ENCODE results near the gene PTP4A1. TPM values are rescaled to one million over a fixed set of nuclear protein-coding genes. Genes with fewer than 3 reads are reported as not detected.

Gene PTP4A1
- total and polyA plus RNA-seq, 2 of the 4 experiments (the other 2 are of a cell fraction) = 31.2 to 53.1 TPM

GRCh38 chr6:63525186-63525878 is 46.9 kb upstream of the PTP4A1 start:
- Histone ChIP-seq H4K20me1 (ENCODE audit: insufficient read depth, low read length) (0 out of 2 replicates have a peak, but pooled peaks cover 3% of the 10 kb centered on the region), H3K56ac (ENCODE audit: extremely low read depth, insufficient read depth, low read length) (no peak overlapping the region), H2BK20ac (ENCODE audit: low read depth, low read length) (no peak overlapping the region), H3K23ac (ENCODE audit: low read depth, low read length) (no peak overlapping the region), H4K91ac (ENCODE audit: insufficient read depth, low read depth, low read length) (no peak overlapping the region; the same call in 1 of the 2 replicates), H2AFZ (replicated peaks; ENCODE audit: low read length, poor library complexity) (no peak overlapping the region), H2BK15ac (ENCODE audit: low read depth, low read length) (no peak overlapping the region; the same call in 2 of the 3 replicates), H3K27ac (ENCODE audit: insufficient read depth, low read length) (no peak overlapping the region), H3K9me1 (ENCODE audit: insufficient read depth, low read length) (peaks cover 2% of the 10 kb centered on the region; the same call in 1 of the 2 replicates), H2BK120ac (ENCODE audit: low read depth, low read length) (no peak overlapping the region), H3K18ac (ENCODE audit: low read depth, low read length) (no peak overlapping the region), H3K79me1 (ENCODE audit: low read depth in 1 of 2, low read length in 2 of 2) (no peaks in the 10 kb centered on the region), H3K4me3 (ENCODE audit: insufficient read depth, low read depth, low read length) (no peak overlapping the region), H3K4ac (ENCODE audit: low read depth, low read length) (no peak overlapping the region), H2BK5ac (ENCODE audit: low read depth, low read length, poor library complexity, severe bottlenecking) (no peak overlapping the region), H4K8ac (ENCODE audit: low read depth in 2 of 2, low read length in 2 of 2) (no peak overlapping the region), H2AK9ac (replicated peaks; ENCODE audit: low read depth, low read length, poor library complexity) (no peak overlapping the region), H3K4me2 (ENCODE audit: low read depth, low read length) (no peak overlapping the region), H3K9ac (ENCODE audit: low read depth, low read length) (no peak overlapping the region), H3K36me3 (ENCODE audit: control insufficient read depth, insufficient read depth, low read length) (no peaks in the 10 kb centered on the region), H3K14ac (replicated peaks; ENCODE audit: low read depth, low read length) (no peak overlapping the region), H2AK5ac (ENCODE audit: low read depth, low read length) (peak overlapping the region; percentile 27; the same call in 1 of the 2 replicates), H3K4me1 (ENCODE audit: control insufficient read depth, insufficient read depth, low read length) (peaks cover 10% of the 10 kb centered on the region), H3K9me3 (ENCODE audit: control insufficient read depth, insufficient read depth, low read length) (no peaks in the 10 kb centered on the region), H3K27me3 (ENCODE audit: control insufficient read depth, insufficient read depth, low read length) (no peaks in the 10 kb centered on the region), H4K5ac (ENCODE audit: low read depth, low read length) (no peak overlapping the region)
- ChIA-PET CTCF (no interaction called here), POLR2A (ENCODE audit: unreplicated experiment) (no interaction called here)
- ATAC-seq (ENCODE audit: low read depth) (no peak), DNase-seq (no peak)
- dilution Hi-C loops (cut with HindIII; ENCODE audit: low sequenced_read_pairs, unreplicated experiment) (no loop called here), in situ Hi-C loops (cut with MboI; ENCODE audit: low sequenced_read_pairs) (no loop called here), intact Hi-C loops (cut with micrococcal nuclease) (loop anchor here (5.0 kb wide), 1 partner anchor 47 kb away; the partner anchor contains the start of genes LOC128125822 and PTP4A1)
- WGBS, 2 experiments (ENCODE audit: extremely low coverage in 2 of 2, insufficient read length in 1 of 2) = 81% methylated on average over 6 of the region's 7 CpGs; no CpG with 5 or more reads in 1 of the 2 experiments
- no TSS peak for BruUV-seq (replicated peaks)
- TF ChIP-seq RFX5 (IDR thresholded peaks at IDR 0.05; ENCODE audit: low read depth, low read length) (no peak), NFE2L2 (IDR thresholded peaks at IDR 0.05; ENCODE audit: low read depth, low read length) (no peak), RCOR1 (IDR thresholded peaks at IDR 0.05; ENCODE audit: insufficient replicate concordance, low read length) (no peak), USF2 (IDR thresholded peaks at IDR 0.05; ENCODE audit: low read depth, low read length) (no peak), CEBPB (IDR thresholded peaks at IDR 0.05; ENCODE audit: low read depth, low read length) (no peak), RAD21 (IDR thresholded peaks at IDR 0.05; ENCODE audit: low read length) (no peak), CTCF (conservative IDR thresholded peaks at IDR 0.05; ENCODE audit: low read depth, low read length) (no peak), BHLHE40 (IDR thresholded peaks at IDR 0.05; ENCODE audit: low read depth, low read length) (no peak), MAZ (IDR thresholded peaks at IDR 0.05; ENCODE audit: borderline replicate concordance, low read depth, low read length) (no peak), MAFK (IDR thresholded peaks at IDR 0.05; ENCODE audit: low read depth, low read length) (no peak)
